AG09319 (cell line): ENCODE measurements around the gene TBC1D10B.

Experiments
- DNase-seq: peaks from one replicate; pipeline ENCODE4 v3.0.0-alpha.2; 2010; ENCODE audit warnings: low read depth; ENCODE audit errors: extremely low read depth
- CTCF ChIP-seq: IDR thresholded peaks from 2 replicates; pipeline ENCODE4 v1.5.1; 2011; ENCODE audit warnings: low read depth, mild to moderate bottlenecking, inconsistent platforms, low read length, moderate library complexity

TBC1D10B gene

GRCh38 chr16:30380072-30380802, 9.9 kb upstream of the TBC1D10B start:
- no peak for TF ChIP-seq CTCF
- DNase-seq = no peak

- no peak for DNase-seq
- TF ChIP-seq CTCF = no peak
Observed at GRCh38 chr16:30379158-30379783, 9.0 kb upstream of the TBC1D10B start.

DNA sequence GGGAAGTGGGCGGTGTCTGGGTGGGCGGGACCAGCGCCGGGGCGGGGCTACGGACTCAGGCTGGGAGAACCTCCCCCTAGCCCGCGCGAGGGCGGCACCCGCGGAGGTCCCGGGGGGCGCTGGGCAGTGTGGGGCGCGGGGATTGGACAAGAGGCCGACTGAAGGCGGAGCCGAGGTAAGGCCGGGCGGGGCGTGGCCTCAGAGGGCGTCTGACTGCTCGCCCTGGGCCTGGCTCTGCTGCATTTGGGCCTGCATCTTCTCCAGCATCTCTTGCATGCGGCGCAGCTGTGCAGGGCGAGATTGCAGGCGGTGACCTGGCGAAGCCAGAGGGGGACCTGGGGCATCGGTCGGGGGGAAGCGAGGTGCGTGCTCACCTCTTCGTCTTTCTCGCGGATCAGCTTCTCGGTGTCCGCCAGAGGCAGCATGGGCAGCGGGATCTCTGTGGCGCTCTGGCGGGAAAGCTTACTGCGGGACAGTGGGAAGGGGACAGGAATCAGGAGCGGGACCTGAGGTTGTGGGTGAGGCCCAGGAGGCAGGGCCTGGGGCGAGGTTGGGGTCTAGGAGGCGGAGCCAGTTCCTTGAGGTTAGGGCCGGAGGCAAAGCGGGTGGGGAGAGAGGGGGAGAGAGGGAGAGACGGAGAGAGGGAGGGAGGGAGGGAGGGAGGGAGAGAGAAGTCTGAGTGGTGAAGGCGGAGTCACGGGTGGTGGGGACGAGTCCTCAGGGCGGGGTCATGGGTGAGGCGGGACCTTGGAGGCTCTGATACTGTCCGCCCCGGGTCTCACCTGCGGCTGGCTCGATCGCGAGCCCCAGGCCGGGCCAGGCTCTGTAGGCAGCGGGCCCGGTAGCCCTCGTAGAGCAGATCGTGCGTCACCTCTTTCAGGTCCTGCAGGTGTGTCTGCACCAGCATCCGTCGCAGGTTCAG, 8.2 kb upstream of the TBC1D10B start:
- DNase-seq = peak; percentile 95
- peak; percentile 31 for TF ChIP-seq CTCF

DNA sequence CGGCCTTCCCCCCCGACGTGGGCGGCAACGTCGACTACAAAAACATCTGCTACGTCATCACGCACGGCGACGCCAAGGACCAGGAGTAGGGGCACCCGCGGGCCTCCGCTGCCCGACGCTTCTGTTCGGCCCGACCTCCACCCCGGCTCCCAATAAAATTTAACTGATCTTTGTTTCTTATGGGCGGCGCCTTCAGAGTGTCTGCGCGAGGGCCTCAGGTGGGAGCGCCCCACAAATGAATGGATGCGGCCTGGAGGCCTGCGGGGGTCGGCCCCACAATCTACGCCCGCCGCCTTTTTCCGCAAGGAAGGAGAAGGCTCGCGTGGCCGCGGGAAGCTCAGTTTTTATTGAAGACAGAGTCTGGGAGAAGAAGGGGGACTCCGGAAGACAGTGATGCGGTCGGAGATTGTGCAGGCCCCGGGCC, 7.5 kb upstream of the TBC1D10B start:
- no peak for DNase-seq

GRCh38 chr16:30377050-30377811, 6.9 kb upstream of the TBC1D10B start:
- no peak for TF ChIP-seq CTCF
- no peak for DNase-seq

More for the DNA sequence above, 7.5 kb upstream of the TBC1D10B start:
- no peak for TF ChIP-seq CTCF

- no peak for TF ChIP-seq CTCF
- no peak for DNase-seq
Observed at GRCh38 chr16:30376461-30376902, 6.2 kb upstream of the TBC1D10B start.
